ENCODE data around the gene PIAS4.

DNA sequence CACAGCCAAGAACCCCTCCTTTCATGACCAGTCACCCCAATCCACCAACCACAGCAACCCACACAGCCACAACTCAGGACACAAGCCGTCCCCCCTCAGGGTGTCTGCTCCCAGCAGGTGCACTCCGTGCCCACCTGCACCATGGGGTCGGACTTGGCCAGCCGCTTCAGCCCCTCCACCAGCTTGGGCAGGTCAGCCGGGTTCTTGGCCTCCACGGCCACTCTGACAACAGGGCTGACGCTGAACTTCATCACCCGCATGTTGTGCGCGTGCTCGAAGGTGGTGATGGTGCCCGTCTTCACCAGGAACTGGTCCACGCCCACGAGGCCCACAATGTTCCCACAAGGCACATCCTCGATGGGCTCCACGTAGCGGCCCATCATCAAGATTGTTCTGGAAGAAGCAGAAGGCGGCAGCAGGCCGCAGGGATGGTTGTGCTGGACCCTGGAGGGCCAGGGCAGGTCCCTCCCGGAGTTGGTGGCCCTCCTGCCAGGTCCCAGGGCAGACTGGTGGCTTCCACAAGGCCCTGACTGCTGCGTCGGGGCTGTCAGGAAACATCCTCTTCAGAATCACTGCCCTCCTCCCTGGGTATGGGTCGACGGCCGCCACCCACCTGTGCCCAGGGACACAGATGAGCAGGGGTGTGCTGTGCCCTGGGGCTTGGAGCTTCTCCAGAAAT is 27.7 kb upstream of the PIAS4 start:
- no peak for TF ChIP-seq ZNF423 (CRISPR knock-in tag; IDR thresholded peaks at IDR 0.05)
- no peak for TF ChIP-seq FOXK1 (CRISPR knock-in tag; IDR thresholded peaks at IDR 0.05)
- TF ChIP-seq CTCF (IDR thresholded peaks at IDR 0.05), result no peak
- no peak for TF ChIP-seq IRF1 (CRISPR knock-in tag; IDR thresholded peaks at IDR 0.05)
- TF ChIP-seq NR3C1 (CRISPR knock-in tag; conservative IDR thresholded peaks at IDR 0.05; ENCODE audit: low read depth), result no peak
- TF ChIP-seq, protein P1, sequence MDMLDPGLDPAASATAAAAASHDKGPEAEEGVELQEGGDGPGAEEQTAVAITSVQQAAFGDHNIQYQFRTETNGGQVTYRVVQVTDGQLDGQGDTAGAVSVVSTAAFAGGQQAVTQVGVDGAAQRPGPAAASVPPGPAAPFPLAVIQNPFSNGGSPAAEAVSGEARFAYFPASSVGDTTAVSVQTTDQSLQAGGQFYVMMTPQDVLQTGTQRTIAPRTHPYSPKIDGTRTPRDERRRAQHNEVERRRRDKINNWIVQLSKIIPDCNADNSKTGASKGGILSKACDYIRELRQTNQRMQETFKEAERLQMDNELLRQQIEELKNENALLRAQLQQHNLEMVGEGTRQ (CRISPR knock-in tag; IDR thresholded peaks at IDR 0.05), result no peak

Measured in WTC11 (cell line).